Measurements from ENCODE around the gene SF3B4.

GRCh38 chr1:149967041-149967440, 39.4 kb upstream of the SF3B4 start:
- TF ChIP-seq CTCF (IDR thresholded peaks at IDR 0.05; ENCODE audit: insufficient read depth, low read depth, low read length), result no peak
- TF ChIP-seq EZH2 (IDR thresholded peaks at IDR 0.05; ENCODE audit: insufficient read depth, low read length), result no peak

Data from astrocyte (in vitro differentiated cells and primary cell).